HFF-Myc (cell line): ENCODE data around the gene FHIT.

Source experiments
- DNase-seq: peaks from one replicate; pipeline ENCODE4 v3.0.0-alpha.2; 2011; ENCODE audit warnings: low read depth; ENCODE audit errors: extremely low read depth
- H3K4me3 ChIP-seq: replicated peaks from 2 replicates; pipeline ENCODE4 v1.5.1; 2011; ENCODE audit warnings: low read depth, mild to moderate bottlenecking, control low read depth, low read length
- CTCF ChIP-seq: IDR thresholded peaks from 2 replicates; pipeline ENCODE4 v1.5.1; 2012; ENCODE audit warnings: mild to moderate bottlenecking, low read depth, low read length, control low read depth; ENCODE audit errors: missing control alignments

The FHIT gene

GRCh38 chr3:60395173-60395762, 856.0 kb downstream of the FHIT start:
- no peak for TF ChIP-seq CTCF
- no peak for DNase-seq
- H3K4me3 ChIP-seq, result no peak overlapping the region

DNA sequence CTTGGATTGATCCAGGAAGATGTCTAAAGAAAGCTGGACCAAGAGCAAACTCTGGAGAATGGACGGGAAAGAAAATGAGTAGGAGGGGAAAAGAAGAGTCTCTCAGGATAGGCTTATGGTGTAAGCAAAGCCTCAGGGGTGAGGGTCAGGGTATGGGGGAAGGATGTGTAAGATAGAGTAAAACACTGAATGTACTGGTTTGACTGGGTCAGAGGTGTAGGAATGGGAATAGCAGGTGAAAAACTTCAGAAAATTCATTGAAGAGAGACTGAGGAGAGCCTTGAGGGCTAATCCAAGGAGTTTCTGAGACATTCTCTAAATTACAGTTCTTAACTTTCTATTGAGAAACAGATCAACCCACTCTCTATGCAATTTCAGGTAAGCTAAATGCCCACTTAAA, 857.3 kb downstream of the FHIT start:
- TF ChIP-seq CTCF, result no peak
- no peak overlapping the region for H3K4me3 ChIP-seq
- no peak for DNase-seq

DNA sequence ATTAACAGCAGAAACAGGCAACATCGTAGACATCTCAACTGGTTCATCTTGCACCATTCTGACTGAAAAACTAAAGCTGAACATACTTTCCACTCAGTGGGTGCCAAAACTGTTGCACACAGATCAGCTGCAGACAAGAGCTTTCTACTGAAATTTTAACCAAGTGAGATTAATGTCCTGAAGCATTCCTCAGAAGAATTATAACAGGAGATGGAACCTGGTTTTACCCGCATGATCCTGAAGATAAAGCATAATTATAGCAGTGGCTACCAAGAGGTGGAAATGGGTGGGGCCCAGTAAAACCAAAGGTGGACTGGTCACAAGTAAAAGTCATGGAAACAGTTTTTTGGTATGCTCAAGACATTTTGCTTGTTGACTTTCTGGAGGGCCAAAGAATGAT, 858.8 kb downstream of the FHIT start:
- no peak for TF ChIP-seq CTCF
- H3K4me3 ChIP-seq, result no peak overlapping the region

GRCh38 chr3:60391292-60391691, 860.0 kb downstream of the FHIT start:
- DNase-seq, result no peak
- no peak overlapping the region for H3K4me3 ChIP-seq
- no peak for TF ChIP-seq CTCF

More for the DNA sequence above, 858.8 kb downstream of the FHIT start:
- DNase-seq, result no peak

- TF ChIP-seq CTCF, result no peak
- H3K4me3 ChIP-seq, result no peak overlapping the region
- no peak for DNase-seq
Measured at GRCh38 chr3:60388731-60389130, 862.5 kb downstream of the FHIT start.

GRCh38 chr3:60386306-60386705, 864.9 kb downstream of the FHIT start:
- H3K4me3 ChIP-seq, result no peak overlapping the region
- no peak for TF ChIP-seq CTCF
- no peak for DNase-seq

DNA sequence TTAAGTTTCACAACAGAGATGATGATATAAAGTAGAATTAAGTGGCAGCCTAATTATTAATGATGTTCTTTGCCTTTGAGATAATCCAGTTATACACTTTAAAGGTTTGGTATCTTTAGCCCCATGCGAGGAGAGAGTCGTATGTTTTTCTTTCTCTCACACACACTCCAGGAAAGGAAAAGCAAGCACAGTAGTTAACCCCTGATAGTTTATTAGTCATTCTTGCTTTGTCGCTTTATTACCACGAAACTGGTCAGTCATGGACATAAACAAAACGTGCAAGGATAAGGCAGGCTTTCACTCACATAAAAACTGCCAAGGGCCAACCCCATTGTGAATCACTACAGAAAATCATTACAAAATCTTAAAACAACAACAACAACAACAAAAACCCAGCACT, 866.9 kb downstream of the FHIT start:
- no peak for TF ChIP-seq CTCF
- DNase-seq, result no peak
- no peak overlapping the region for H3K4me3 ChIP-seq
